HG03103 (cell line): Measurements from ENCODE around the gene ISYNA1.

Experiments
- ATAC-seq: cut with Tn5 transposase; IDR thresholded peaks from one replicate; pipeline ENCODE4 v1.9.1; 2021; ENCODE audit warnings: low read depth; ENCODE audit not compliant: unreplicated experiment

The ISYNA1 gene

GRCh38 chr19:18468517-18468916 lies 30.6 kb upstream of the ISYNA1 start:
- ATAC-seq, result no peak

- ATAC-seq, result no peak
Observed at GRCh38 chr19:18467978-18468377, 30.0 kb upstream of the ISYNA1 start.

- ATAC-seq, result no peak
Observed at GRCh38 chr19:18466354-18466753, 28.4 kb upstream of the ISYNA1 start.

GRCh38 chr19:18465964-18466339 lies 28.0 kb upstream of the ISYNA1 start:
- no peak for ATAC-seq

DNA sequence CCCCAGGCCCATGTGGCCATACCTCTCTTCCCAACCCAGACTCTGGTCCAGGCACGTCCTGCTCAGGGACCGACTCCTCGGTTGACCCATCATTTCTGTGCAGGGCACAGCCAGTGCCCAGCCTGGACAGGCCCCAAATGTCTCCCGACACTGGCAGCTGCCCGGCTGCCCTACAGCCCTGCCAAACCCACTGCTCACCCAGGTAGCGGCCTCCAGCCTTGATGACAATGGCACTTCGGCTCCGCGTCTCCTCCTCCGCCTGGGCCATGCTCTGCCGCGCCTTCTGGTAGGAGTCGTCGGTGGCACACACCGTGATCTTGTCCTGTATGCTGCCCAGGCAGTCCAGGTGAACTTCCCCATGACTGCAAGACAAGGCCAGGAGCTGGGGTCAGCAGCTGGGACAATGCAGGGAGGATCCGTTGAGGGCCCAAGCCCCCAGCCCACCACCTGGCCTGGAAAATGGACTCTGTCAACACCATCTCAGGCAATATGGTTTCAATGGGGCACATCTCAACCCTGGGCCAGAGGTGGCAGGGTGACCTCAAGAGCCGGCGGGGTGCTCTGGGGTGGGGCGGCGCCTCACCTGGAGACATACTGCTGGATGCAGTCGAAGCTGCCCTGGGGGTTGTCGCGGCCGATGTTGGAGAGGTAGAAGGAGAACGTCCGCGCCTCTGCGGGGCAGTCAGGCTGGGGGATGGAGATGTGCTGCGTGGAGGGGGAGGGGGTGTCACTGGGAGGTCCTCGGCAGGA lies 27.5 kb upstream of the ISYNA1 start:
- no peak for ATAC-seq

GRCh38 chr19:18464646-18465045 lies 26.7 kb upstream of the ISYNA1 start:
- ATAC-seq, result no peak

DNA sequence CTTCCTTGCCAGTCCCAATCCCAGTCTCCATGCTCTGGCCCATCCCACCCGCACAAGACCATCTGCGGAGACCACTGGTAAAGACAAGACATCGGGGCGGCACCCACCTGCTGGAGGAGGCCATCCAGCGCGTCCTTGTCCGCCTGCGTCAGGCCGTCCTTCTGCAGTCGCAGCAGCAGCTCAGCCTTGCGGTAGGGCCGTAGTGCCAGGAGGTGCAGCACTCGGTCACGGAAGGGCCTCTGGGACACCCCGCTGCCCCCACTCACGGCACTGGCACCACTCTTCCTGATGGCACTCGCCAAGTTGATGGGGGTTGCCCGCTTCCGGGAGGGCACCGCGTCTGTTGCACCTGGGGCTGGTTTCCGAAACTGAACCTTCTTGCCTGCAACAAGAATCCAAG lies 23.5 kb upstream of the ISYNA1 start:
- no peak for ATAC-seq

DNA sequence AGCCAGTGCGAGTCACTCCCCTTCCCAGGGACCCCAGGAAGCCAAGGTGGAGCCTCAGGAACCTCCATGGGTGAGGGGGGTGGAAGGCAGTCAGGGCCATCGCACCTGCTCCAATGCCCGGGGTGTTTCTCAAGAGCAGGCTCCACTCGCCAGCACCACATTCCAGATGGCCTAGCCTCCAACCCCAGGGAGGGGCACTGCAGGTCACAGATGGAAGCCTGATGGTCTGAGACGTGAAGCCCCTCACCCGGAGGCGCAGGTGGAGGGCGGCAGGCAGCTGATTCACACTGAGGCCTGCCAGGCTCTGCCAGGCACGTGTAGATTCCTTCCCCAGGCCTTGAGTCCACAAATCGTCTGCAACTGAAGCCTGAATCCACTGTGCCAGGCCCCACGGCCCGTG lies 23.0 kb upstream of the ISYNA1 start:
- no peak for ATAC-seq

- ATAC-seq, result no peak
Observed at GRCh38 chr19:18457483-18458331, 19.8 kb upstream of the ISYNA1 start.

DNA sequence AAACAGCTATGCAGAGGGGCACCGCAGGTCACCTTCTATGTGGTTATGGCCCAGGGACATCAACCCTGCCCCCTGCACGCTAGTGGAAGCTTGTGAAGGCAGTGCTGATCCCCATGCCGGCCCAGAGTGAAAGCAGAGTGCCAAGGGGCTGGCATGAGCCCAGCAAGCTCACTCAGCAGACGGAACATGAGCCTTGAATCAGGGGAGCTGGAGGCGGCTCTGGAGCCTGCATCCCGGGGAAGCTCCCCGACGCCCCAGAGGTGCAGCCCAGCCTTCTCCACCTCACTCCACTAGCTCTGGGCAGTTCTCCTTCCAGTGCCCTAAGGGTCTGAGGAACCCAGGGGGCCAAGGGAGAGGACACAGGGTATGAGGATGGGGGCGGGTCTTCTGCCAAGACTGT lies 19.0 kb upstream of the ISYNA1 start:
- ATAC-seq, result no peak

DNA sequence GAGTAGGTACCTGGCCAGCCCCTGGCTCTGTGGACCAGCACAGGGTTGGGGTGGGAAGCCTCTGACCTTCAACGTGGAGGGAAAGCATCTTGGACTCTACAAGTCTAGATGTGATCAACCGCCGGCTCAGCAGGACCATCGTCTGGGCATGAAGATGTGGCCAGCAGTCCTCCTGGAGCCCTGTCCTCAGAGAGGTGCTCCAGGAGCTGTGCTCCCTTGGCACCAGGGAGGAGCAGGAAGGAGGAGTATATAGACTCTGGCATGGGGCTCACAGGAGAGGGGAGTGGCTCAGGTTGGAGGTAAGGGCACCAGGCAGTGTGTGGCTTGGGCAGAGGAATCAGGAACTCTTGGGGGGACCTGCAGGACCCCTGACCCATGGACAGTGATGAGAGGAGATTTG lies 18.3 kb upstream of the ISYNA1 start:
- no peak for ATAC-seq

DNA sequence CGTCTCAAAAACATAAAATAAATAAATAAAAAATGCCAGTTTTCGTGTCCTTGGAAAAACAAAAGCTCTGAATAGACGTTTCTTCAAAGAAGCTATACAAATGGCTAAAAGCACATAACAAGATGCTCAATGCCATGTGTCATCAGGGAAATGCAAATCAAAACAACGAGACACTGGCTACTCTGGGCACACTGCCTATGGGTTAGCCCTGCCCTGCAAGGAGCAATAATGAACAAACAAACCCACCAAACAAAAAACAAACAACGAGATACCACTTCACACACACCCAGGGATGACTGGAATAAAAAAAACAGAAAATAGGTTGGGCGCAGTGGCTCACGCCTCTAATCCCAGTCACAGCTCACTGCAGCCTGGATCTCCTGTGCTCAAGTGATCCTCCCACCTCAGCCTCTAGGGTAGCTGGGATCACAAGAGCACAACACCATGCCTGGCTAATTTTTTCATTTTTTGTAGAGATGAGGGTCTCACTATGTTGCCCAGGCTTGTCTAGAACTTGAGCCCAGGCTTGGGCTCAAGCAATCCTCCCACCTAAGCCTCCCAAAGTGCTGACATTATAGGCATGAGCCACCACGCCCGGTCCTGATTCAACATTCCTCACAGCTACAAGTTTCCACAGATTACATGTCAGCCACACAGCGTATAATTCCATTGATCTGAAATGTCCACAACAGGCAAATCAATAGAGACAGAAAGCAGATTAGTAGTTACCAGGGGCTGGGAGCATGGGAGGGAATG lies 15.5 kb upstream of the ISYNA1 start:
- ATAC-seq, result no peak

DNA sequence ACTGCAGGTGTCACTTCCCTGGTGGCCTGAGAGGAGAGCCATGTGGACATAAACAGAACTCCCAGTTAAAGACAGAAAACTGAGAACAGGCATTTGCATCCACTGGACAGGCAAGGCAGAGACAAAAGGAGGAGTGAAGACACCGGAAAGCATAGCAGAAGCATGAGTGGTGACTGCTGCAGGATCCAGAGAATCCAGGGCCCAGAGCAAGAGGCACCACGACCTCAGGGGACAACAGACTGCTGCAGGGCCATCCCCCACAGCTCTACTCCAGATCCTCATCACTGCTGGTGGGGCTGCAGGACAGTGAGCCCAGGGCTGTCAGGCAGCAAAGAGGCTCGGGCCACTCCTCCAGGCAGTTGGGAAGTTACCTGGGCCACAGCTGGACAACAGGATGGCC lies 14.5 kb upstream of the ISYNA1 start:
- no peak for ATAC-seq

DNA sequence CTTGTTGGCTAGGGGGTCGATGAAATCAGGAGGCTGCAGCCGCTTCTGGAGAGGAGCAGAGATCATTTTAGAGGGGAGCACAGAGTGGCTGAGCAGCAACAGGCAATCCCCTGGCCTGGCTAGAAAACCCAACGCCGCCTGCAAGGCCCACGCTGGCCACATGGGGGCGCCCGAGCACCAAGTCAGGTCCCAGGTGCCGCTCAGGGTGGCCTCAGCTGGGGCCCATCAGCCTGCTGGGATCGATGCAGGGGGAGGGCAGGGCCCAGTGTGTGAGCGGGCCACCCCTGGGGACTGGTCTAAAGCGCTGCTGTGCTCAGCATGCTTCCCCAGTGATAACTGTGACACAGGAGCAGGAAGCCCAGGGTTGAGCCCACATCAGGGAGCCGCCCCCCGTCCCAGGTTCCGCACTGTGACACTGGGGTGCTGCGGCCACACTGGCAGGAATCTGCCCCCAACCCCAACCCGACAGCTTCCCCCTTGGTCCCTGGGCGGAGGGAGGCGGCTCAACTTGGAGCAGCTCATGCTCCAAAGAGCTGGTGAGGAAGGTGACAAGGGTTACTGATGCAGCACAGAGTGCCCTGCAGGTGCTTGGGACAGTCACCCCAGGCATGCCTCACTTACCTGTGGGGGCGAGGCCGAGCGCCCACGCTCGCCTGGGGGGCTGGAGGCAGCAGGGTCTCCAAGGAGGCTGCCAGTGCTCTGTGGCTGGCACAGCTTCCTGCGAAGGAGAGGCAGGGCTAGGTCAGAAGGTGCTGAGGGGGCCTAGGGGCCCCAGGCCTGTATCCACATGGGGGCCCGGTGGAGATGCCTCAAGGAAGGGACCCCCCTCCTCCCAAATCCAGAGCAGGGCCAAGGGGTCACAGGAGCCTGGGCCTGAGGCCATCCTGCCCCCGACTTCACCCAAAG lies 13.3 kb upstream of the ISYNA1 start:
- ATAC-seq, result no peak

DNA sequence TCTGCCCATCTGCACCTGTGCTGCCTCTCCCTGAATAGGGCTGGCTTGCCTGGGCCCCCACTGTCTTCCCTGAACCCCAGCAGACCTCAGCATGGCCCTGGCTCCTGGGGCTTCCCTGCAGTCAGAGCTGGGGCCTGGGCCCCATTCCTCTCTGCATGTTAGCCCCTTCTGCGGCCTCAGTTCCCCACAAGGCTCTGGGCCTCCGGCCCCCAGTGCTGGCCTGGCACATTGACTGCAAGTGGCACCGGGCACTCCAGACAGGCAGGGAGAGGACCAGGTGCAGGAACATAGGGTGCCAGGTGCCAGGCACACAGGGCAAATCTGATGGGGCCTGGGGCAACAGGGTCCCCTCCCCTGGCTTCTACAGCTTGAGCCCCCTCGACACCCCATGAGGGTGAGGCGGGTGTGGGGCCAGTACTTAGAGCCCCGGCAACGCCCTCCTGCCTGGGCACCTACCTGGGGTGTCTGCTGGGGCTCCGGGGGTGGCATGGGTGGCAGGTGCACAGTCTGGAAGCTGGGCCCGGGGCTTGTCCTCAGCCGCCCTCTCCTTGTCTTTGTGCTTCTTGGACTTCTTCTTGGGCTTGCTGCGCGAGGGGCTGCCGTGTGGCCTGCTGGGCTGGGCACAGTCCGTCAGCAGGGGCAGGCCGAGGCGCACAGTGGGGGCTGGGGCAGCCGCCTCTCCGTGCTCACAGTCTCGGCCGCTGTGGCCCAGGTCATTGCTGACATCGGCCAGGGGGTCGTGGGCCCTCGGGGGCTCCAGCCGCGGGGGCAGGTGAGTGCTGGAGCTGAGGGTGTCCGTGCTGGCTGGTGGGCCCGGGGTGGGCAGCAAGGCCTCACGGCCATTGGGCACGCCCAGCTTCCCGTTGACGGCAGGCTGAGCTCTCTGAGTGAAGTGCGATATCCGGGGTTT lies 12.3 kb upstream of the ISYNA1 start:
- ATAC-seq, result no peak

- no peak for ATAC-seq
Observed at GRCh38 chr19:18449552-18449951, 11.6 kb upstream of the ISYNA1 start.

DNA sequence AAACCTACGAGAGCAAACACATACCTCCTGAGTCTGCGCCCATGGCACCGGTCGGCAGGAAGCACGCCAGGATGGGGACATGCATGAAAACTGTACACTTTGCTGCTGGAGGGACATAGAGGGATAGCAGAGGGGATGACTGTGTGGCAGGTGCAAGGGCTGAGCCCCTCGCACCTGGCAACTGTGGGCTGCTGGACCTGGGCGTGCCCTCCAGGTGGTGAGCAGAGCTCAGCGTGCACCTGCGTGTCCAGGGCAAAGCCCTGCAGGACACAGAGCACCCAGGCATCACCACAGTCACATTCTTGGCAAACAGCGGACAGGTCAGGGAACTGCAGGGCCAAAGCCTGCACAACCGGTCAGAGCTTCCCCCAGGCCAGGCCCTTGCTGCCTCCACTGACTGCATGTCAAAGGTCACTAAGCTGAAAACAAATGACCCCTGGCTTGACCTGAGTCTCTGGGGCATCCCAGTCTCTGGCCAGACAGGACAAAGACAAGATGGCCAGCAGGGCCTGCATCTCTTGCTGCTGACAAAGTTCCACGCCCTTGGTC lies 9.0 kb upstream of the ISYNA1 start:
- no peak for ATAC-seq

DNA sequence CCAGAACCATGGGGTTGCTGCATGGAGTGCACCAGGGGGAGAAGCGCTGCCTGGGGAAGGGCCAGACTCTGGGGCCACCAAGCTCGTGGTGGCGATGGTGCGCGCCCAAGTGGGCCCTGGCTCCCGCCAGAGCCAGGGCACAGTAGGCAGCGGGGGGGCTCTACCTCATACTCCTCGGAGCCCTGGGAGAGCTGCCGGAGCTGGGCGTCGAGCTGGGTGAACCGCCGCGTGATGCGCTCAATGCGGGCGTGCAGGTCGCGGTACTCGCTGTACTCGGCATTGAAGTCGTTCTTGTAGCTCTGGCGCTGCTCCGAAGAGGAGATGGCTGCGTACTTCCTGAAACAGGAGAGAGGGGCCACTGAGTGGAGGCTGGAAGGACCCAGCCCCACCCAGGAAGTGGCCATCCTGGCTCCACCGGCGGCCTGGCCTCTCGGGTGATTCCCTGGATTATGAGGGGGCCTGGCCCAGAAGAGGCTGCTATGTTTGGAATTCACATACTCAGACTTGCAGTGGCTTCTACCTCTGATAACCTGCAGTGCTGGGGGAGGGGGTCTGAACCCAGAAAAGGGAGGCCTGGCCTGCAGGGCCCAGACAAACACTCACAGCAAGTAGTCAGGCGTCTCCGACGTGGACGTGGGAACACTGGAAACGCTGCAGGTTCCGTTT lies 8.3 kb upstream of the ISYNA1 start:
- no peak for ATAC-seq
